ENCODE results near the gene WDR1.

The WDR1 gene

GRCh38 chr4:10116569-10117358 is at the start of gene WDR1:
Gene WDR1 (minus strand): TSS chr4:10116799. CDS start chr4:10116666, 133 bp downstream.
- DNase-seq (ENCODE audit: low read depth), result peak; percentile 96
- no peak for TF ChIP-seq CTCF (IDR thresholded peaks at IDR 0.05; ENCODE audit: insufficient read depth, low read depth, low read length, missing control alignments)
- peak within 1 kb of the TSS; percentile 68 for H3K4me3 ChIP-seq (ENCODE audit: low read length)

GRCh38 chr4:10164877-10165283 is 48.3 kb upstream of the WDR1 start:
- peak; percentile 76 for TF ChIP-seq CTCF (IDR thresholded peaks at IDR 0.05; ENCODE audit: insufficient read depth, low read depth, low read length, missing control alignments)
- DNase-seq (ENCODE audit: low read depth), result peak; percentile 56
- H3K4me3 ChIP-seq (ENCODE audit: low read length), result no peak overlapping the region

- DNase-seq (ENCODE audit: low read depth), result no peak
- no peak for TF ChIP-seq CTCF (IDR thresholded peaks at IDR 0.05; ENCODE audit: insufficient read depth, low read depth, low read length, missing control alignments)
- no peak overlapping the region for H3K4me3 ChIP-seq (ENCODE audit: low read length)
Observed at GRCh38 chr4:10163296-10163695, 46.7 kb upstream of the WDR1 start.

GRCh38 chr4:10162341-10163000 is 45.9 kb upstream of the WDR1 start:
- H3K4me3 ChIP-seq (ENCODE audit: low read length), result no peak overlapping the region
- DNase-seq (ENCODE audit: low read depth), result no peak
- no peak for TF ChIP-seq CTCF (IDR thresholded peaks at IDR 0.05; ENCODE audit: insufficient read depth, low read depth, low read length, missing control alignments)

- TF ChIP-seq CTCF (IDR thresholded peaks at IDR 0.05; ENCODE audit: insufficient read depth, low read depth, low read length, missing control alignments), result no peak
- no peak for DNase-seq (ENCODE audit: low read depth)
- no peak overlapping the region for H3K4me3 ChIP-seq (ENCODE audit: low read length)
Observed at GRCh38 chr4:10161840-10162239, 45.2 kb upstream of the WDR1 start.

GRCh38 chr4:10161146-10161545 is 44.5 kb upstream of the WDR1 start:
- no peak overlapping the region for H3K4me3 ChIP-seq (ENCODE audit: low read length)
- peak; percentile 60 for DNase-seq (ENCODE audit: low read depth)
- no peak for TF ChIP-seq CTCF (IDR thresholded peaks at IDR 0.05; ENCODE audit: insufficient read depth, low read depth, low read length, missing control alignments)
